Panc1 (cell line): ENCODE measurements around the gene NCKIPSD. TPM values are rescaled to one million over a fixed set of nuclear protein-coding genes. Genes with fewer than 3 reads are reported as not detected.

Experiments used
- ATAC-seq: fragments of 200-7000 bp; cut with Tn5 transposase; 2 replicates; pipeline ENCODE4 v1.9.1; 2020; ENCODE audit warnings: mild to moderate bottlenecking, moderate library complexity
- BruUV-seq: library from RNA; stranded (reverse); fragments of 400-500 nt; replicated peaks from 2 replicates; lab custom pipeline; 2021; lab: Mats Ljungman, UMichigan
- CTCF ChIA-PET: fragments of 300-600 bp; sonication (Branson Sonifier 250); formaldehyde crosslinking; loops from one replicate; lab custom pipeline; 2022; ENCODE audit warnings: antibody characterized with exemption; lab: Charles Lee
- POLR2A ChIA-PET: fragments of 300-600 bp; sonication (Branson Sonifier 250); formaldehyde crosslinking; loops from one replicate; lab custom pipeline; 2022; ENCODE audit warnings: antibody characterized with exemption; lab: Charles Lee
- DNase-seq: peaks from one replicate; pipeline ENCODE4 v3.0.0-alpha.2; 2010; ENCODE audit warnings: low read depth, low spot score
- H3K27ac ChIP-seq: 2 replicates; pipeline ENCODE4 v1.5.1; 2011; ENCODE audit warnings: mild to moderate bottlenecking, low read length, inconsistent platforms
- H3K27me3 ChIP-seq: fragments of 200-500 bp; sonication (Bioruptor generic); 2 replicates; pipeline ENCODE4 v1.6.0; 2014; ENCODE audit warnings: low read length, inconsistent platforms; ENCODE audit not compliant: control insufficient read depth, insufficient read depth
- H3K36me3 ChIP-seq: fragments of 200-500 bp; sonication (Bioruptor generic); 2 replicates; pipeline ENCODE4 v1.5.1; 2014; ENCODE audit warnings: inconsistent platforms, mild to moderate bottlenecking, low read length, moderate library complexity; ENCODE audit not compliant: control insufficient read depth, insufficient read depth
- H3K4me1 ChIP-seq: 2 replicates; pipeline ENCODE4 v1.5.1; 2011; ENCODE audit warnings: inconsistent platforms, mild to moderate bottlenecking, low read length, moderate library complexity; ENCODE audit not compliant: control insufficient read depth, insufficient read depth
- H3K4me3 ChIP-seq, 2 experiments: 2 replicates each; pipeline ENCODE4 v1.5.1; 2011 to 2012; ENCODE audit warnings: low read depth in 2 of 2, low read length in 2 of 2, mild to moderate bottlenecking in 2 of 2, inconsistent platforms in 1 of 2, moderate library complexity in 1 of 2
- H3K9me3 ChIP-seq: fragments of 200-500 bp; sonication (Bioruptor generic); 2 replicates; pipeline ENCODE4 v1.5.1; 2014; ENCODE audit warnings: low read depth, mild to moderate bottlenecking, inconsistent platforms, low read length, moderate library complexity; ENCODE audit not compliant: control insufficient read depth, insufficient read depth
- POLR2AphosphoS5 ChIP-seq: IDR thresholded peaks from 2 replicates; pipeline ENCODE4 v1.6.1; 2012; ENCODE audit warnings: mild to moderate bottlenecking, low read depth, low read length, moderate library complexity
- SIN3A ChIP-seq: IDR thresholded peaks from 2 replicates; pipeline ENCODE4 v1.6.1; 2012; ENCODE audit warnings: low read depth, mild to moderate bottlenecking, low read length, moderate library complexity, borderline replicate concordance; ENCODE audit not compliant: insufficient read depth
- TCF7L2 ChIP-seq: IDR thresholded peaks from 2 replicates; pipeline ENCODE4 v1.6.1; 2011; ENCODE audit warnings: mild to moderate bottlenecking, low read depth, low read length, inconsistent platforms
- in situ Hi-C: cut with HindIII; loops from 2 replicates; pipeline ENCODE4 v1.10.0; 2016; ENCODE audit warnings: low sequenced_read_pairs, low pct_unique_long_range_greater_than_20kb
- intact Hi-C: fragments of 100-400 bp; cut with micrococcal nuclease; formaldehyde crosslinking; loops from one replicate; pipeline ENCODE4 v1.10.0; 2022; ENCODE audit not compliant: unreplicated experiment
- total RNA-seq: library from RNA; stranded (reverse); gene quantifications from one replicate; pipeline ENCODE4 v1.2.1, GENCODE V29; 2021; ENCODE audit not compliant: unreplicated experiment
- TF ChIP-seq, protein P1 (sequence below), 2 experiments: IDR thresholded peaks; 2 replicates each; pipeline ENCODE4 v1.6.1; 2011 to 2012; ENCODE audit warnings: low read depth in 2 of 2, control low read depth in 1 of 2, low read length in 1 of 2, mild to moderate bottlenecking in 1 of 2, moderate library complexity in 1 of 2; ENCODE audit not compliant: insufficient read depth in 1 of 2
- TF ChIP-seq, protein P2 (sequence below): fragments of 450-650 bp; IDR thresholded peaks from 2 replicates; pipeline ENCODE4 v1.5.1; 2017; ENCODE audit warnings: mild to moderate bottlenecking

NCKIPSD gene
- total RNA-seq, 1 experiment from 2014 or later: 26.8 TPM

DNA sequence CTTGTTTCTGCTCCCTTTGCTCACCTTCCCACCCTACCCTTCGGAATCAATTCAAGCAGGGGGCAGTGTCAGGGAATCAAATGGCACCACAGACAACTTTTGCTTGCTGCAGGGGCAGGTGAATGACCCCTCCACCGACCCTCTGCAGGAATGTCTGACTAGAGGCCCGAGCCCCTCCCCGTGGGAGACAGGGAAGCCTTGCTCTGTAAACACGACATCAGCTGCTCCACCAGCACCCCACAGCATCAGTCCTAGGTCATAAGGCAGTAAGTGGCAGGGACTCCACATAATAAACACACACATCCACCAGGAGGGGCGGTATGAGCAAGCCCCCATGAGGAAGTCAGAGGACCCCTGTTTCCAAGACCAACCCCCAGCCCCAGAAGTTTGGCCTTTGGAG is 48.4 kb downstream of the NCKIPSD start:
- Histone ChIP-seq H3K4me1 (peaks cover 18% of the 10 kb centered on the region), H3K27me3 (no peaks in the 10 kb centered on the region), H3K27ac (no peak overlapping the region), H3K36me3 (peaks cover 2% of the 10 kb centered on the region), H3K4me3 (no peak overlapping the region), H3K9me3 (no peaks in the 10 kb centered on the region)
- TF ChIP-seq, protein P1, sequence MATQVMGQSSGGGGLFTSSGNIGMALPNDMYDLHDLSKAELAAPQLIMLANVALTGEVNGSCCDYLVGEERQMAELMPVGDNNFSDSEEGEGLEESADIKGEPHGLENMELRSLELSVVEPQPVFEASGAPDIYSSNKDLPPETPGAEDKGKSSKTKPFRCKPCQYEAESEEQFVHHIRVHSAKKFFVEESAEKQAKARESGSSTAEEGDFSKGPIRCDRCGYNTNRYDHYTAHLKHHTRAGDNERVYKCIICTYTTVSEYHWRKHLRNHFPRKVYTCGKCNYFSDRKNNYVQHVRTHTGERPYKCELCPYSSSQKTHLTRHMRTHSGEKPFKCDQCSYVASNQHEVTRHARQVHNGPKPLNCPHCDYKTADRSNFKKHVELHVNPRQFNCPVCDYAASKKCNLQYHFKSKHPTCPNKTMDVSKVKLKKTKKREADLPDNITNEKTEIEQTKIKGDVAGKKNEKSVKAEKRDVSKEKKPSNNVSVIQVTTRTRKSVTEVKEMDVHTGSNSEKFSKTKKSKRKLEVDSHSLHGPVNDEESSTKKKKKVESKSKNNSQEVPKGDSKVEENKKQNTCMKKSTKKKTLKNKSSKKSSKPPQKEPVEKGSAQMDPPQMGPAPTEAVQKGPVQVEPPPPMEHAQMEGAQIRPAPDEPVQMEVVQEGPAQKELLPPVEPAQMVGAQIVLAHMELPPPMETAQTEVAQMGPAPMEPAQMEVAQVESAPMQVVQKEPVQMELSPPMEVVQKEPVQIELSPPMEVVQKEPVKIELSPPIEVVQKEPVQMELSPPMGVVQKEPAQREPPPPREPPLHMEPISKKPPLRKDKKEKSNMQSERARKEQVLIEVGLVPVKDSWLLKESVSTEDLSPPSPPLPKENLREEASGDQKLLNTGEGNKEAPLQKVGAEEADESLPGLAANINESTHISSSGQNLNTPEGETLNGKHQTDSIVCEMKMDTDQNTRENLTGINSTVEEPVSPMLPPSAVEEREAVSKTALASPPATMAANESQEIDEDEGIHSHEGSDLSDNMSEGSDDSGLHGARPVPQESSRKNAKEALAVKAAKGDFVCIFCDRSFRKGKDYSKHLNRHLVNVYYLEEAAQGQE (IDR thresholded peaks at IDR 0.05; ENCODE audit: insufficient read depth in 1 of 2, low read depth in 2 of 2, low read length in 1 of 2): no peak
- TF ChIP-seq POLR2AphosphoS5: no peak
- no peak for TF ChIP-seq TCF7L2
- ChIA-PET POLR2A (no interaction called here), CTCF (no interaction called here)
- ATAC-seq (no peak), DNase-seq (no peak)
- in situ Hi-C loops: no loop called here
- BruUV-seq: no TSS peak
- intact Hi-C loops: no loop called here

DNA sequence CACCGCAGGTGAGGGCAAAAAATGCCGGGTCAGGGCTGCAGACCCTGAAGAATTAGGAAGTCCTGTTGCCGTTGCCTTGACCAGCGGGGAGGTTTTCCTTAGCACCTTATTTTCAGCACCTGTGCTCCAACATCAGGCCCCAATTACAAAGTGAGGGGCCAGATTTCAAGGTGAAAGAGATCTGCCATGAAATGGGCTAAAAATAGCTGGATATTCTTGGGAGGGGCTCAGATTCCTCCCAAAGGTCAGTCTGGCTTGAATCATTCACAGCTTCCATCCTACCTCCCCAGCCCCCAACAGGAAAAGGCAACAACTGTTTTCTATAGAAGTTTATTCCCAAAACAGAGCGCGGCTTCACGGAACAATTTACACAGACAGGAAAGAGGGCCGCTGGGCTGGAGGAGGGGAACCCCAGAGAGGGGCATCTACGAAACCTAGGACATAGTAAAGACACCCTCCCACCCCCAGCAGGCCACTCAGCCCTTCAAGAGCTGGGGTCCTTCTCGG is 49.5 kb downstream of the NCKIPSD start:
- no peak for TF ChIP-seq POLR2AphosphoS5
- TF ChIP-seq, protein P2, sequence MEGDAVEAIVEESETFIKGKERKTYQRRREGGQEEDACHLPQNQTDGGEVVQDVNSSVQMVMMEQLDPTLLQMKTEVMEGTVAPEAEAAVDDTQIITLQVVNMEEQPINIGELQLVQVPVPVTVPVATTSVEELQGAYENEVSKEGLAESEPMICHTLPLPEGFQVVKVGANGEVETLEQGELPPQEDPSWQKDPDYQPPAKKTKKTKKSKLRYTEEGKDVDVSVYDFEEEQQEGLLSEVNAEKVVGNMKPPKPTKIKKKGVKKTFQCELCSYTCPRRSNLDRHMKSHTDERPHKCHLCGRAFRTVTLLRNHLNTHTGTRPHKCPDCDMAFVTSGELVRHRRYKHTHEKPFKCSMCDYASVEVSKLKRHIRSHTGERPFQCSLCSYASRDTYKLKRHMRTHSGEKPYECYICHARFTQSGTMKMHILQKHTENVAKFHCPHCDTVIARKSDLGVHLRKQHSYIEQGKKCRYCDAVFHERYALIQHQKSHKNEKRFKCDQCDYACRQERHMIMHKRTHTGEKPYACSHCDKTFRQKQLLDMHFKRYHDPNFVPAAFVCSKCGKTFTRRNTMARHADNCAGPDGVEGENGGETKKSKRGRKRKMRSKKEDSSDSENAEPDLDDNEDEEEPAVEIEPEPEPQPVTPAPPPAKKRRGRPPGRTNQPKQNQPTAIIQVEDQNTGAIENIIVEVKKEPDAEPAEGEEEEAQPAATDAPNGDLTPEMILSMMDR: no peak
- TF ChIP-seq, protein P1 (IDR thresholded peaks at IDR 0.05; ENCODE audit: insufficient read depth in 1 of 2, low read depth in 2 of 2, low read length in 1 of 2): no peak
- no peak for TF ChIP-seq TCF7L2
- no peak for TF ChIP-seq SIN3A
- Histone ChIP-seq H3K4me1 (peaks cover 18% of the 10 kb centered on the region), H3K27me3 (no peaks in the 10 kb centered on the region), H3K9me3 (no peaks in the 10 kb centered on the region), H3K27ac (peak overlapping the region; percentile 87), H3K4me3 (peak overlapping the region; percentile 74 to 85), H3K36me3 (peaks cover 2% of the 10 kb centered on the region)
- CTCF ChIA-PET: interaction anchor here (0.9 kb wide), 1 partner anchor 8 kb away, joined by 3 read pairs; no protein-coding TSS in a partner anchor
- ATAC-seq: no peak
- intact Hi-C loops (no loop called here), in situ Hi-C loops (no loop called here)
- POLR2A ChIA-PET: no interaction called here
- no peak for DNase-seq
- BruUV-seq: no TSS peak
